Nephron (organoid): ENCODE results near the gene NOL4L.

Experiments
- H3K27ac Mint-ChIP-seq, 3 experiments: 2 replicates each; pipeline ENCODE4 v1.8.0; 2020; ENCODE audit warnings: mixed read lengths in 3 of 3, mild to moderate bottlenecking in 2 of 3, moderate library complexity in 1 of 3
- H3K27me3 Mint-ChIP-seq: 2 replicates; pipeline ENCODE4 v1.8.0; 2021; ENCODE audit warnings: low read depth, mild to moderate bottlenecking, moderate library complexity, mixed read lengths
- H3K36me3 Mint-ChIP-seq: 2 replicates; pipeline ENCODE4 v1.8.0; 2020; ENCODE audit warnings: low read depth, mixed read lengths
- H3K4me1 Mint-ChIP-seq: 2 replicates; pipeline ENCODE4 v1.8.0; 2020; ENCODE audit warnings: mixed read lengths
- H3K4me3 Mint-ChIP-seq, 3 experiments: 2 replicates each; pipeline ENCODE4 v1.8.0; 2020; ENCODE audit warnings: mild to moderate bottlenecking in 3 of 3, mixed read lengths in 3 of 3, moderate library complexity in 2 of 3
- H3K9me3 Mint-ChIP-seq: 2 replicates; pipeline ENCODE4 v1.8.0; 2020; ENCODE audit warnings: mixed read lengths
- TF ChIP-seq, protein P1 (sequence below), 3 experiments: fragments of 200-600 bp; sonication (generic); IDR thresholded peaks; one replicate each; pipeline ENCODE4 v1.5.0; 2021; ENCODE audit warnings: antibody characterized with exemption in 3 of 3; ENCODE audit not compliant: unreplicated experiment in 3 of 3

The NOL4L gene

DNA sequence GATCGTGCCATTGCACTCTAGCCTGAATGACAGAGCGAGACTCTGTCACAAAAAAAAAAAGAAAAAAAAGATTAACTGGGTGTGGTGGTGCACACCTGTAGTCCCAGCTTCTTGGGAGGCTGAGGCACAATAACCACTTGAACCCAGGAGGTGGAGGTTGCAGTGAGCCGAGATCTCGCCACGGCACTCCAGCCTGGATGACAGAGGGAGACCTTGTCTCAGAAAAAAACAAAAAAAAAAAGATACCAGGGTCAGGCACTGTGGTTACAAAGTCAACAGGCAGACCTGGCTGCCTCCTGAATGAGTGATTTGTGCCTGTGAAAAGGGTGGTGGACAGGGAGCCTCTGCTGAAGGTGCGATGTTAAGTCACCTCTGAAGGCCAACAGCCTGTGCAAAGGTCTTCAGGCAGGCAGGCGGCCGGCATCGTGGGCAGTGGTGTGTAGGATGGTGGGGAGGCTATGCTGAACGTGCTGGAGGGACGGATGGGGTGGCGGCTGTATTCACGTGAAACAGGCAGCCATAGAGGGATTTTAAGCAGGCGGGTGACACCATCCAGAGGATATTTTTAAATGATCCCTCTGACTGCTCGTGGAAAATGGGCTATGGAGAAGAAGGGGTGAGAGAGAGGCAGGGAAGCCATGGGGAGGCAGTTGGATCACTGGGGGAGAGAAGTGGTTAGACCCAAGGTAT is 41.4 kb downstream of the NOL4L start:
- peaks cover 38% of the 10 kb centered on the region for H3K4me1 Mint-ChIP-seq
- TF ChIP-seq, protein P1, sequence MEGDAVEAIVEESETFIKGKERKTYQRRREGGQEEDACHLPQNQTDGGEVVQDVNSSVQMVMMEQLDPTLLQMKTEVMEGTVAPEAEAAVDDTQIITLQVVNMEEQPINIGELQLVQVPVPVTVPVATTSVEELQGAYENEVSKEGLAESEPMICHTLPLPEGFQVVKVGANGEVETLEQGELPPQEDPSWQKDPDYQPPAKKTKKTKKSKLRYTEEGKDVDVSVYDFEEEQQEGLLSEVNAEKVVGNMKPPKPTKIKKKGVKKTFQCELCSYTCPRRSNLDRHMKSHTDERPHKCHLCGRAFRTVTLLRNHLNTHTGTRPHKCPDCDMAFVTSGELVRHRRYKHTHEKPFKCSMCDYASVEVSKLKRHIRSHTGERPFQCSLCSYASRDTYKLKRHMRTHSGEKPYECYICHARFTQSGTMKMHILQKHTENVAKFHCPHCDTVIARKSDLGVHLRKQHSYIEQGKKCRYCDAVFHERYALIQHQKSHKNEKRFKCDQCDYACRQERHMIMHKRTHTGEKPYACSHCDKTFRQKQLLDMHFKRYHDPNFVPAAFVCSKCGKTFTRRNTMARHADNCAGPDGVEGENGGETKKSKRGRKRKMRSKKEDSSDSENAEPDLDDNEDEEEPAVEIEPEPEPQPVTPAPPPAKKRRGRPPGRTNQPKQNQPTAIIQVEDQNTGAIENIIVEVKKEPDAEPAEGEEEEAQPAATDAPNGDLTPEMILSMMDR (IDR thresholded peaks at IDR 0.05; ENCODE audit: unreplicated experiment in 3 of 3), result no peak

DNA sequence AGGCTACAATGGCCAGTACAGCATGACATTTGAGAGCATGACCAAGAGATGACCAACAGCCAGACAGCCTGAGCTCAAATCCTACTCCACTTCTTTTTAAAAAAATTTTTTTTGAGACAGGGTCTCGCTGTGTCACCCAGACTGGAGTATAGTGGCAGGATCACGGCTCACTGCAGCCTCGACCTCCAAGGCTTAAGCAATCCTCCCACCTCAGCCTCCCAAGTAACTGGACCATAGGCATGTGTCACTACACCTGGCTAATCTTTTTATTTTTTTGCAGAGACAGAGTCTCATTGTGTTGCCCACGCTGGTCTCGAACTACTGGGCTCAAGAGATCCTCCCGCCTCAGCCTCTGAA is 42.9 kb downstream of the NOL4L start:
- Mint-ChIP-seq H3K4me3 (no peak overlapping the region), H3K9me3 (no peaks in the 10 kb centered on the region), H3K27me3 (no peaks in the 10 kb centered on the region), H3K27ac (peak overlapping the region in 2 of 3 experiments; percentile 52 to 63), H3K36me3 (no peaks in the 10 kb centered on the region), H3K4me1 (peaks cover 43% of the 10 kb centered on the region)
- TF ChIP-seq, protein P1 (IDR thresholded peaks at IDR 0.05; ENCODE audit: unreplicated experiment in 3 of 3), result no peak

More for the DNA sequence above, 41.4 kb downstream of the NOL4L start:
- H3K27ac Mint-ChIP-seq, result no peak overlapping the region
- H3K9me3 Mint-ChIP-seq, result peaks cover 6% of the 10 kb centered on the region
- H3K27me3 Mint-ChIP-seq, result no peaks in the 10 kb centered on the region
- H3K36me3 Mint-ChIP-seq, result peaks cover 7% of the 10 kb centered on the region
- H3K4me3 Mint-ChIP-seq, result no peak overlapping the region

DNA sequence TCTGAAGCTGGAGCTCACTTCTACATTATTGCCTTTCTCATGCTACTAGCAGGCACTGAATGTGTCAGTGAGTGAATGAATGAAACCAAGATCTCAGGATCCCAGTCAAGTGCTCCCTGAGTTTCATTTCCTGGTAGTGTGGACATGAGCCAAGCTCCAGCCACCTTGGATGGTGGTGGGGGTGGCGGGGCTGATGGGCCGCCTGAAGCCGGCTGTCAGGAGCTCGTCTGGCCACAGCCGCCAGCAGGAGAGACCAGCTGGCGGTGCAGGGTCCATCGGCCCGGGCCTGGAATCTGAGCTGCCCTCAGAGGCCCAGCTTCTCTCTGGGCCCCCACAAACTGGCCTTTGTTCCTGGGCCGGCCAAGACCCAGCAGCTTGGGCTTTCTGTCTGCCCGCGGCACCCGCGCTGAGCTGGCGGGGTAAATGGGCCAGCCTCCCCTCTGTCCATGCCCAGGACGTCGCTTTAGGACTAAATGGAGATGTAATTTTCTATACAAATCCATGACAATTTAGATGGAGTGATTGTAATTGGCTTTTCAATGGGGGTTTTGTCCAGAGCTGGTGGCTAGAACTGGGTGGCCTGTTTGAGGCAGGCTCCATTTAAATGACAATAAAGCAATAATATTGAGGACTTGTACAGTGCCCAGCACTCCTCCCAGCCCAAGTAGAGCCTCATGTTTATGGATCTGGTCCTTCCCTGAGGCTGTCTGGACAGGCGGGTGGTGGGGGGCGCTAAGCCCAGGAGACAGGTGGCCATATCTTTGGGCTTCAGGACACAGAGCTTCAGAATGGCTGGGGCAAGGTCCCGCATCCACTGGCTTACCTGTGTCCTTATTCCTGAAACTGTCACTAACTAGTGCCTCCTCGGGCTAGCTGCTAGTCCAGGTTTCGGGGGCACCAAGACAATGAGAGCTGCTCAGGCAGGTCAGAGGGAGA is 43.5 kb downstream of the NOL4L start:
- Mint-ChIP-seq H3K27ac (peak overlapping the region; percentile 53 to 63 (median 60)), H3K4me3 (no peak overlapping the region), H3K27me3 (no peaks in the 10 kb centered on the region), H3K36me3 (no peaks in the 10 kb centered on the region), H3K4me1 (peaks cover 48% of the 10 kb centered on the region), H3K9me3 (no peaks in the 10 kb centered on the region)
- TF ChIP-seq, protein P1 (IDR thresholded peaks at IDR 0.05; ENCODE audit: unreplicated experiment in 3 of 3), result no peak

DNA sequence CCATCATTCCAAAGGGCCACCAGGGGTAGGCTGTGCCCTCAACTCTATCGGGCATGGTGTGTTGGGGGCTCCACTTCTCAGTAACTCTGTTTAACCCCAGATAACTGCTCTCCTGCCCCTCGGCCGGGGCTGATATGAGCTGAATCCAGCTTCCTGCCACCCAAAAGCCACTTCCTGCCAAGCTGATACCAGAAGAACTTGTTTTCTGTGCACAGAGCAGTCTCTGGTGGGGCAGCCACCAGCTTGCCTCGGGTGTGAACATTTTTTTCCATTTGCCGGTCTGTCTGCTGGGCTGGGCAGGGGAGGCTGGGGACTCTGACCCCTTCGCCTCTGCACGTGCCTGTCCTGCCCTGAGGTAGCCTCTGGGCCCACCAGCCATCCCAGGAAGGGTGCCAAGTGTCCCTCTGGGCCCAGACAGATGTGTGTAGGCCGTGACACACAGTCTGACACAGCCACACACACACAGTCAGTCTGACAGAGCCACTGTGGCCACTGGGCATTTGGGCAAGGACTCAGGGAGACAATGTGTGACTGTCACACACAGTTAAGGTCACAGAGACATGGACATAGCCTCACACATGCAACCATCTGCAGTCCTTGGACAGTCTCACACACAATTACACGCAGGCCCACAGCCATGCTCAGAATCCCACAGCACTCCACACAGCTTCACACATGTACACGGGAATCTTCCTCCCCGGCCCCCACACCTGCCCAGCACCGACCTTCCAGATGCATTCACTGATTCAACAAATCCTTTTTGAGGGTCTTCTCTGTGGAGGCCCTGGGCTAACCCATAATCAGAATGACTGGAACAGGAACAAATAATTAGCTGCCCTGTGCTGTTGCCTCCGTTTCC is 45.1 kb downstream of the NOL4L start:
- H3K4me3 Mint-ChIP-seq, result peak overlapping the region; percentile 18 to 50 (median 44)
- peaks cover 51% of the 10 kb centered on the region for H3K4me1 Mint-ChIP-seq
- H3K27me3 Mint-ChIP-seq, result no peaks in the 10 kb centered on the region
- H3K36me3 Mint-ChIP-seq, result no peaks in the 10 kb centered on the region
- peak overlapping the region; percentile 31 to 70 (median 65) for H3K27ac Mint-ChIP-seq
- TF ChIP-seq, protein P1 (IDR thresholded peaks at IDR 0.05; ENCODE audit: unreplicated experiment in 3 of 3), result no peak
- no peaks in the 10 kb centered on the region for H3K9me3 Mint-ChIP-seq

DNA sequence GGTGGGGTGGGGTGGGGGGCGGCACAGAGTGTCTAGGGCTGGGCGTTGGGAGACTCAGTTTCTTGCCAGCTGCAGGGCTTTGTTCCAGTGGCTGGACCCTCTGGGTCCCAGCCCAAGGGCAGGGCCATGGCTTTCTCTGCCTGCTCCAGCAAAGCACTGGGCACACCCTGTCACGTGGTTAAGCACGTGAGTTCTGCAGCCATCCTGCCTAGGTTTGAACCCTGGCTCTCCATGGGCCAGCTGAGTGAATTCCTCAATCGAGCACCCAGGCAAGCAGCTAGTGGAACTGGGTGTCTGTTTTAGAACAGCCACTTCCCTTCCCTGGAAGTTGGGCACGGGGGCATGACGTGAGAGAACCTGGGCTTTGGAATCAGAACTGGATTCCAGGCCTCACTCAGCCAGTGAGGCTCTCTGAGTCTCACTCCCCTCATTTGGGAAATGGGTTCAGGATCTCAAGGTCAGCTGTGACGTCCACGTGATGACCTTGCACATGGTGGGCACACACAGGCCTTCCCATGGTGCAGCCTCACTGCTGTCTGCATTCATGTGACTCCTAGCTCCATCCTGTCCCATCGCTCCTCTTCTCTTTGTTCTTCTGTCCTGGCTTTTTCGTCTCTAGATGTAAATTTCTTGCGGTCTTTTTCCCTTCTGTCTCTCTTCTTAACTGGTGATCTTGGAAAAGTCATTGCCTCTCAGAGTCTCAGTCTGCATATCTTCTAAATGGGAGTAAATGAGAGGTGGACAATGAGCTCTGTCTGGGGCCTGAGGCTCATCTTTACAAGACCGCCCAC is 45.9 kb downstream of the NOL4L start:
- TF ChIP-seq, protein P1 (IDR thresholded peaks at IDR 0.05; ENCODE audit: unreplicated experiment in 3 of 3), result no peak
- Mint-ChIP-seq H3K4me1 (peaks cover 56% of the 10 kb centered on the region), H3K4me3 (peak overlapping the region; percentile 18 to 50 (median 44)), H3K9me3 (no peaks in the 10 kb centered on the region), H3K36me3 (no peaks in the 10 kb centered on the region), H3K27ac (peak overlapping the region; percentile 32 to 77 (median 70)), H3K27me3 (no peaks in the 10 kb centered on the region)
